SK-N-SH (cell line): ENCODE measurements around the gene CAPNS1. TPM values are rescaled to one million over a fixed set of nuclear protein-coding genes. Genes with fewer than 3 reads are reported as not detected.

ENCODE experiments used
- CTCF ChIA-PET: fragments of 300-600, 350-600 bp; formaldehyde crosslinking; extraction: SDS; loops from one replicate; lab custom pipeline; 2021; lab: Yijun Ruan, JAX
- POLR2A ChIA-PET: fragments of 350-600 bp; sonication (Branson Sonifier 250); formaldehyde crosslinking; extraction: SDS; loops from one replicate; lab custom pipeline; 2020; ENCODE audit warnings: antibody characterized with exemption, inconsistent platforms; lab: Yijun Ruan, JAX
- DNase-seq: peaks from one replicate; pipeline ENCODE4 v3.0.0; 2012
- H2AFZ ChIP-seq: fragments of 200-600 bp; sonication (generic); 2 replicates; pipeline ENCODE4 v1.8.1; 2016; ENCODE audit warnings: antibody characterized with exemption, mild to moderate bottlenecking, low read depth
- H3F3A ChIP-seq: fragments of 200-600 bp; sonication (generic); replicated peaks from 2 replicates; pipeline ENCODE3; 2016; ENCODE audit warnings: antibody characterized with exemption, mild to moderate bottlenecking; ENCODE audit not compliant: insufficient read depth
- H3K27ac ChIP-seq, 2 experiments: fragments of 200-500 bp in 1 of 2; fragments of 200-600 bp in 1 of 2; sonication (Bioruptor generic) in 1 of 2; sonication (generic), shearing (Covaris generic) in 1 of 2; 2 replicates each; pipeline versions ENCODE4 v1.5.1 to v1.6.1; 2014 to 2016; ENCODE audit warnings: low read depth in 2 of 2, inconsistent platforms in 1 of 2, low read length in 1 of 2, mild to moderate bottlenecking in 1 of 2, mixed read lengths in 1 of 2
- H3K27me3 ChIP-seq: fragments of 200-600 bp; sonication (generic), shearing (Covaris generic); 2 replicates; pipeline ENCODE4 v1.6.1; 2016; ENCODE audit warnings: mixed run types; ENCODE audit not compliant: insufficient read depth
- H3K36me3 ChIP-seq, 2 experiments: fragments of 200-500 bp in 1 of 2; fragments of 200-600 bp in 1 of 2; sonication (Bioruptor generic) in 1 of 2; sonication (generic) in 1 of 2; replicated peaks in 1 of 2; 2 replicates each; pipeline versions ENCODE3 to v1.5.1; 2014 to 2016; ENCODE audit warnings: low read length in 1 of 2, mild to moderate bottlenecking in 1 of 2; ENCODE audit not compliant: insufficient read depth in 2 of 2, control insufficient read depth in 1 of 2
- H3K4me1 ChIP-seq, 2 experiments: fragments of 200-500 bp in 1 of 2; fragments of 200-600 bp in 1 of 2; sonication (Bioruptor generic) in 1 of 2; sonication (generic), shearing (Covaris generic) in 1 of 2; 2 replicates each; pipeline versions ENCODE4 v1.5.1 to v1.6.1; 2014 to 2016; ENCODE audit warnings: low read depth in 1 of 2, low read length in 1 of 2, mixed run types in 1 of 2; ENCODE audit not compliant: insufficient read depth in 2 of 2, control insufficient read depth in 1 of 2
- H3K4me2 ChIP-seq: fragments of 200-600 bp; sonication (generic), shearing (Covaris generic); 2 replicates; pipeline ENCODE4 v1.6.1; 2017; ENCODE audit warnings: mixed run types
- H3K4me3 ChIP-seq, 2 experiments: fragments of 200-500 bp in 1 of 2; fragments of 200-600 bp in 1 of 2; sonication (Bioruptor generic) in 1 of 2; sonication (generic), shearing (Covaris generic) in 1 of 2; 2 replicates each; pipeline versions ENCODE4 v1.5.1 to v1.8.1; 2014 to 2016; ENCODE audit warnings: low read depth in 2 of 2, inconsistent platforms in 1 of 2, low read length in 1 of 2, mild to moderate bottlenecking in 1 of 2, mixed read lengths in 1 of 2, moderate library complexity in 1 of 2
- H3K79me2 ChIP-seq: fragments of 200-600 bp; sonication (generic); 2 replicates; pipeline ENCODE4 v1.8.1; 2017; ENCODE audit warnings: mild to moderate bottlenecking; ENCODE audit not compliant: insufficient read depth
- H3K9ac ChIP-seq: fragments of 200-600 bp; sonication (generic); 2 replicates; pipeline ENCODE4 v1.6.1; 2017; ENCODE audit warnings: mixed run types
- H3K9me2 ChIP-seq: fragments of 200-600 bp; sonication (generic); 2 replicates; pipeline ENCODE4 v1.6.1; 2017; ENCODE audit warnings: mixed run types
- H3K9me3 ChIP-seq: fragments of 200-600 bp; sonication (generic); 2 replicates; pipeline ENCODE4 v1.6.1; 2017; ENCODE audit warnings: mixed run types, mild to moderate bottlenecking, moderate library complexity
- H4K20me1 ChIP-seq: fragments of 200-600 bp; sonication (generic); 2 replicates; pipeline ENCODE4 v1.6.1; 2017; ENCODE audit warnings: mild to moderate bottlenecking, mixed run types; ENCODE audit not compliant: insufficient read depth
- JUND ChIP-seq: IDR thresholded peaks from 2 replicates; pipeline ENCODE4 v1.4.0; 2012
- MXI1 ChIP-seq: IDR thresholded peaks from 2 replicates; pipeline ENCODE4 v1.6.1; 2012; ENCODE audit warnings: mild to moderate bottlenecking, low read depth, low read length, improper control_type of control experiment
- RAD21 ChIP-seq: IDR thresholded peaks from 2 replicates; pipeline ENCODE4 v1.6.1; 2012; ENCODE audit warnings: mild to moderate bottlenecking, low read length
- YY1 ChIP-seq: IDR thresholded peaks from 2 replicates; pipeline ENCODE4 v1.4.0; 2012; ENCODE audit warnings: low read depth, mild to moderate bottlenecking
- WGBS: methylation state at CpG from one replicate; pipeline ENCODE4 v1.1.6; 2017; ENCODE audit warnings: low lambda C conversion rate; 5-methylcytosine and 5-hydroxymethylcytosine counted together
- polyA plus RNA-seq, 3 experiments: library from polyadenylated mRNA; depleted of rRNA; stranded (reverse); fragments of >200 nt; gene quantifications; 2 replicates each; pipeline ENCODE4 v1.2.3, GENCODE V29; 2012
- TF ChIP-seq, protein P1 (sequence below): IDR thresholded peaks from 2 replicates; pipeline ENCODE4 v1.6.1; 2012; ENCODE audit warnings: mild to moderate bottlenecking, low read depth, low read length, moderate library complexity
- TF ChIP-seq, protein P2 (sequence below): fragments of 150-350 bp; IDR thresholded peaks from 2 replicates; pipeline ENCODE4 v1.6.1; 2017; ENCODE audit warnings: antibody characterized with exemption, low read length, low read depth, borderline replicate concordance
- TF ChIP-seq, protein P3 (sequence below): fragments of 200-600 bp; sonication (generic); IDR thresholded peaks from 2 replicates; pipeline ENCODE4 v1.6.1; 2017; ENCODE audit warnings: antibody characterized with exemption, mild to moderate bottlenecking, moderate library complexity

CAPNS1 gene
- polyA plus RNA-seq, 1 of the 3 experiments (the other 2 are of a cell fraction) = 999 TPM

DNA sequence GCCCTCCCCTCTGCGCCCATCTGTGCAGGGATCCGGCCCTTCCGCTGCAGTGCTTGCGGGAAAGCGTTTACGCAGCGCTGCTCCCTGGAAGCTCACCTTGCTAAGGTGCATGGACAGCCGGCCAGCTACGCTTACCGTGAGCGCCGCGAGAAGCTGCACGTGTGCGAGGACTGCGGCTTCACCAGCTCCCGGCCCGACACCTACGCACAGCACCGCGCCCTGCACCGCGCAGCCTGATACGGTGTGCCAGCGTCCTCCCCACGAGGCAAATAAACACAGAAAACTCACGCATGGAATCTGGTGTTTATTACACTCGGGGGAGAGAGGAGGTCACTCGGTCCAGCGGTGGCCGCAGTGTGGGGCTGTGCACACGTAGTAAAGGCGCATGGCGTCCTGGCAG, 26.4 kb upstream of the CAPNS1 start (continued):
- TF ChIP-seq, protein P1, sequence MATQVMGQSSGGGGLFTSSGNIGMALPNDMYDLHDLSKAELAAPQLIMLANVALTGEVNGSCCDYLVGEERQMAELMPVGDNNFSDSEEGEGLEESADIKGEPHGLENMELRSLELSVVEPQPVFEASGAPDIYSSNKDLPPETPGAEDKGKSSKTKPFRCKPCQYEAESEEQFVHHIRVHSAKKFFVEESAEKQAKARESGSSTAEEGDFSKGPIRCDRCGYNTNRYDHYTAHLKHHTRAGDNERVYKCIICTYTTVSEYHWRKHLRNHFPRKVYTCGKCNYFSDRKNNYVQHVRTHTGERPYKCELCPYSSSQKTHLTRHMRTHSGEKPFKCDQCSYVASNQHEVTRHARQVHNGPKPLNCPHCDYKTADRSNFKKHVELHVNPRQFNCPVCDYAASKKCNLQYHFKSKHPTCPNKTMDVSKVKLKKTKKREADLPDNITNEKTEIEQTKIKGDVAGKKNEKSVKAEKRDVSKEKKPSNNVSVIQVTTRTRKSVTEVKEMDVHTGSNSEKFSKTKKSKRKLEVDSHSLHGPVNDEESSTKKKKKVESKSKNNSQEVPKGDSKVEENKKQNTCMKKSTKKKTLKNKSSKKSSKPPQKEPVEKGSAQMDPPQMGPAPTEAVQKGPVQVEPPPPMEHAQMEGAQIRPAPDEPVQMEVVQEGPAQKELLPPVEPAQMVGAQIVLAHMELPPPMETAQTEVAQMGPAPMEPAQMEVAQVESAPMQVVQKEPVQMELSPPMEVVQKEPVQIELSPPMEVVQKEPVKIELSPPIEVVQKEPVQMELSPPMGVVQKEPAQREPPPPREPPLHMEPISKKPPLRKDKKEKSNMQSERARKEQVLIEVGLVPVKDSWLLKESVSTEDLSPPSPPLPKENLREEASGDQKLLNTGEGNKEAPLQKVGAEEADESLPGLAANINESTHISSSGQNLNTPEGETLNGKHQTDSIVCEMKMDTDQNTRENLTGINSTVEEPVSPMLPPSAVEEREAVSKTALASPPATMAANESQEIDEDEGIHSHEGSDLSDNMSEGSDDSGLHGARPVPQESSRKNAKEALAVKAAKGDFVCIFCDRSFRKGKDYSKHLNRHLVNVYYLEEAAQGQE = no peak
- TF ChIP-seq, protein P2, sequence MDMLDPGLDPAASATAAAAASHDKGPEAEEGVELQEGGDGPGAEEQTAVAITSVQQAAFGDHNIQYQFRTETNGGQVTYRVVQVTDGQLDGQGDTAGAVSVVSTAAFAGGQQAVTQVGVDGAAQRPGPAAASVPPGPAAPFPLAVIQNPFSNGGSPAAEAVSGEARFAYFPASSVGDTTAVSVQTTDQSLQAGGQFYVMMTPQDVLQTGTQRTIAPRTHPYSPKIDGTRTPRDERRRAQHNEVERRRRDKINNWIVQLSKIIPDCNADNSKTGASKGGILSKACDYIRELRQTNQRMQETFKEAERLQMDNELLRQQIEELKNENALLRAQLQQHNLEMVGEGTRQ = no peak

DNA sequence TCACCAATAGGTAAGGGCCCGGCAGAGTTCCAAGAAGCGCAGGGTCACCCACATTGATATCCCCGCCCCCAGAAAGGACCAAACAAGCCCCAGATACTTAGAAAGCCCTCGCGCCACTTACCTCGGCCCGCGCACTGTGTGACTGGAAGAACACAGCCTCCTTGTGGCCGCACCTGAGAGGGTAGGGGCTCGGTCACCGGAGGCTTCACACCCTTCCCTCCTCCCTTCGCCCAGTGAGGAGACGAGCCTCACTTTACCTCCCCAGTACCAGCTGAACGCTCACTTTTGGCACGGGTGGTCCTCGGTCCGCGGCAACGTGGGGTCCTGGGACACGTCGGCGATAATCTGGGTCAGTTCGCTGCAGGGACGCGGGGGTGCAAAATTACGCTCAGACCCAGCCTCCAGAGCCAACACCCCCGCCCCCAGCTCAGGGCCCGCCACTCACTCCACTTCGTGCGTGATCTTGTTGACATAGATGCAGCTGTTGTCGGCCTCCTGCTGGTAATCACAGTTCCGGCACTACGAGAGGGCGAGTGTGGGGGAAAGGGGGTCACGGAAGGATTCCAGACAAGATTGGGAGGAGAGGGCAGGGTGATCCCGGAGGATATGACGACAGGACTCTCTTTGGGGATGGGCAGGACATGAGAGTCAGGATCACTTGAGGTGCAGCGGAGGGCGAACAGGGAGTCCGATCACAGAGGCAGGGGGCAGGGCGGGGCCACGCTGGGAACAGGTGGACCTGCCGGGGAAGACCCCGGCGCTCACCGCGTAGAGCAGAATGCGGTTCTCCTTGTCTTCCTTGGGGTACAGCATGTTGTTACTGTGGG, 25.8 kb upstream of the CAPNS1 start:
- Histone ChIP-seq H3K79me2 (peaks cover 39% of the 10 kb centered on the region; the same call in 1 of the 2 replicates), H3K9ac (peak overlapping the region; percentile 69), H3K36me3 (peaks cover 22 to 24% of the 10 kb centered on the region in 2 experiments), H3K9me2 (no peaks in the 10 kb centered on the region), H3K27me3 (no peaks in the 10 kb centered on the region), H2AFZ (peak overlapping the region; percentile 83; the same call in 1 of the 2 replicates), H4K20me1 (no peaks in the 10 kb centered on the region), H3F3A (no peaks in the 10 kb centered on the region), H3K27ac (peak overlapping the region; percentile 80 to 96), H3K9me3 (no peaks in the 10 kb centered on the region), H3K4me3 (peak overlapping the region; percentile 77 to 85), H3K4me1 (peaks cover 6 to 22% of the 10 kb centered on the region in 2 experiments; a peak in 1 of 4 replicates), H3K4me2 (peak overlapping the region; percentile 98)
- CTCF ChIA-PET = interaction anchor here (0.7 to 2.2 kb wide), 5 partner anchors 11 to 116 kb away, joined by 3 to 7 read pairs (median 4); no protein-coding TSS in a partner anchor
- TF ChIP-seq, protein P3, sequence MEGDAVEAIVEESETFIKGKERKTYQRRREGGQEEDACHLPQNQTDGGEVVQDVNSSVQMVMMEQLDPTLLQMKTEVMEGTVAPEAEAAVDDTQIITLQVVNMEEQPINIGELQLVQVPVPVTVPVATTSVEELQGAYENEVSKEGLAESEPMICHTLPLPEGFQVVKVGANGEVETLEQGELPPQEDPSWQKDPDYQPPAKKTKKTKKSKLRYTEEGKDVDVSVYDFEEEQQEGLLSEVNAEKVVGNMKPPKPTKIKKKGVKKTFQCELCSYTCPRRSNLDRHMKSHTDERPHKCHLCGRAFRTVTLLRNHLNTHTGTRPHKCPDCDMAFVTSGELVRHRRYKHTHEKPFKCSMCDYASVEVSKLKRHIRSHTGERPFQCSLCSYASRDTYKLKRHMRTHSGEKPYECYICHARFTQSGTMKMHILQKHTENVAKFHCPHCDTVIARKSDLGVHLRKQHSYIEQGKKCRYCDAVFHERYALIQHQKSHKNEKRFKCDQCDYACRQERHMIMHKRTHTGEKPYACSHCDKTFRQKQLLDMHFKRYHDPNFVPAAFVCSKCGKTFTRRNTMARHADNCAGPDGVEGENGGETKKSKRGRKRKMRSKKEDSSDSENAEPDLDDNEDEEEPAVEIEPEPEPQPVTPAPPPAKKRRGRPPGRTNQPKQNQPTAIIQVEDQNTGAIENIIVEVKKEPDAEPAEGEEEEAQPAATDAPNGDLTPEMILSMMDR = 0 out of 2 replicates have a peak, but pooled peaks have one; percentile 20
- TF ChIP-seq, protein P1 = no peak
- TF ChIP-seq YY1 = no peak
- no peak for TF ChIP-seq JUND
- TF ChIP-seq RAD21 = peak; percentile 17; the same call in 1 of the 2 replicates
- no peak for TF ChIP-seq MXI1
- POLR2A ChIA-PET = interaction anchor here (1.0 to 1.8 kb wide), 5 partner anchors 11 to 217 kb away, joined by 3 to 6 read pairs (median 4); partner anchors contain the start of genes ZNF146 and ZNF565
- DNase-seq = peak; percentile 65
- WGBS = 13% methylated on average over 22 of the region's 48 CpGs
